GM12878 (cell line): ENCODE measurements around the gene RHBDD1. TPM values are rescaled to one million over a fixed set of nuclear protein-coding genes. Genes with fewer than 3 reads are reported as not detected.

ENCODE experiments used
- ATAC-seq: fragments of 200-7000 bp; cut with Tn5 transposase; 3 replicates; pipeline ENCODE4 v1.9.1; 2020; ENCODE audit warnings: mild to moderate bottlenecking, moderate library complexity
- BruUV-seq: library from RNA; stranded (reverse); fragments of 400-500 nt; replicated peaks from 2 replicates; lab custom pipeline; 2021; lab: Mats Ljungman, UMichigan
- CTCF ChIA-PET: fragments of 300-600 bp; sonication (Branson Sonifier 250); formaldehyde crosslinking; extraction: SDS; loops from one replicate; lab custom pipeline; 2021; ENCODE audit warnings: inconsistent platforms; lab: Yijun Ruan, JAX
- POLR2A ChIA-PET: fragments of 350-600 bp; formaldehyde crosslinking; extraction: SDS; loops from one replicate; lab custom pipeline; 2021; ENCODE audit warnings: inconsistent platforms; lab: Charles Lee
- RAD21 ChIA-PET: fragments of 300-600 bp; sonication (Branson Sonifier 250); formaldehyde crosslinking; loops from one replicate; lab custom pipeline; 2023; ENCODE audit warnings: antibody characterized with exemption; ENCODE audit not compliant: unreplicated experiment; lab: Charles Lee
- SMC1A ChIA-PET: fragments of 300-600 bp; sonication (Branson Sonifier 250); formaldehyde crosslinking; loops from one replicate; lab custom pipeline; 2023; ENCODE audit not compliant: unreplicated experiment, uncharacterized antibody; lab: Charles Lee
- DNase-seq: peaks from one replicate; pipeline ENCODE4 v3.0.0-alpha.2; 2011; ENCODE audit warnings: low read depth, low spot score
- FAIRE-seq: peaks from 3 replicates; lab custom pipeline; 2011; peaks lifted over from hg19 to GRCh38; lab: Jason Lieb, UNC
- H2AFZ ChIP-seq: 2 replicates; pipeline ENCODE4 v1.6.0; 2011; ENCODE audit warnings: low read depth, low read length, control low read depth; ENCODE audit not compliant: control insufficient read depth
- H3K27ac ChIP-seq: 2 replicates; pipeline ENCODE4 v1.5.1; 2011; ENCODE audit warnings: control low read depth; ENCODE audit not compliant: control insufficient read depth, insufficient read depth
- H3K27me3 ChIP-seq, 2 experiments: replicated peaks in 1 of 2; 2 replicates each; pipeline versions ENCODE4 v1.6.0 to v1.6.1; 2011; ENCODE audit warnings: low read length in 1 of 2; ENCODE audit not compliant: control insufficient read depth in 2 of 2, insufficient read depth in 2 of 2
- H3K36me3 ChIP-seq, 2 experiments: 2 replicates each; pipeline ENCODE4 v1.5.1; 2011; ENCODE audit warnings: low read length in 1 of 2; ENCODE audit not compliant: control insufficient read depth in 2 of 2, insufficient read depth in 2 of 2
- H3K4me1 ChIP-seq: 2 replicates; pipeline ENCODE4 v1.6.1; 2011; ENCODE audit warnings: mild to moderate bottlenecking, low read length, moderate library complexity, mixed read lengths; ENCODE audit not compliant: control insufficient read depth, insufficient read depth
- H3K4me2 ChIP-seq: 2 replicates; pipeline ENCODE4 v1.6.0; 2011; ENCODE audit warnings: control low read depth; ENCODE audit not compliant: control insufficient read depth, insufficient read depth
- H3K4me3 ChIP-seq: fragments of 200-600 bp; sonication (generic); 2 replicates; pipeline ENCODE4 v1.5.1; 2016
- H3K79me2 ChIP-seq: 2 replicates; pipeline ENCODE4 v1.6.0; 2011; ENCODE audit warnings: low read length; ENCODE audit not compliant: control insufficient read depth, insufficient read depth
- H3K9ac ChIP-seq: 2 replicates; pipeline ENCODE4 v1.8.0; 2011; ENCODE audit warnings: low read length, control low read depth, mixed read lengths; ENCODE audit not compliant: control insufficient read depth, insufficient read depth
- H3K9me3 ChIP-seq: replicated peaks from 3 replicates; pipeline ENCODE4 v1.5.1; 2011; ENCODE audit warnings: mild to moderate bottlenecking, low read length; ENCODE audit not compliant: control insufficient read depth, insufficient read depth
- H4K20me1 ChIP-seq: 2 replicates; pipeline ENCODE4 v1.6.0; 2011; ENCODE audit not compliant: control insufficient read depth, insufficient read depth
- BMI1 ChIP-seq: fragments of 450-650 bp; IDR thresholded peaks from 2 replicates; pipeline ENCODE4 v1.6.1; 2016; ENCODE audit warnings: mild to moderate bottlenecking, moderate library complexity, borderline replicate concordance
- CTCF ChIP-seq, 3 experiments: IDR thresholded peaks in 2 of 3; conservative IDR thresholded peaks in 1 of 3; 2 replicates each; pipeline ENCODE4 v1.5.1; 2011; ENCODE audit warnings: low read depth in 3 of 3, low read length in 3 of 3, mild to moderate bottlenecking in 3 of 3, control low read depth in 2 of 3, moderate library complexity in 2 of 3, inconsistent platforms in 1 of 3, mixed read lengths in 1 of 3; ENCODE audit not compliant: control insufficient read depth in 2 of 3, insufficient read depth in 1 of 3; ENCODE audit errors: extremely low read depth in 1 of 3
- E2F4 ChIP-seq: IDR thresholded peaks from 2 replicates; pipeline ENCODE4 v1.6.1; 2012; ENCODE audit warnings: low read depth, low read length, improper control_type of control experiment
- EGR1 ChIP-seq, 2 experiments: IDR thresholded peaks; 1 replicate in 1 of 2; 2 replicates in 1 of 2; pipeline ENCODE4 v1.6.1; 2011 to 2012; ENCODE audit warnings: low read depth in 2 of 2, low read length in 2 of 2, borderline replicate concordance in 1 of 2, mild to moderate bottlenecking in 1 of 2, moderate library complexity in 1 of 2
- HDAC6 ChIP-seq: fragments of 200-600 bp; sonication (generic); IDR thresholded peaks from one replicate; pipeline ENCODE4 v1.8.0; 2017; ENCODE audit warnings: antibody characterized with exemption; ENCODE audit not compliant: unreplicated experiment
- IKZF1 ChIP-seq: fragments of 450-650 bp; conservative IDR thresholded peaks from 2 replicates; pipeline ENCODE4 v1.6.1; 2017; ENCODE audit warnings: antibody characterized with exemption, mild to moderate bottlenecking
- MTA3 ChIP-seq: IDR thresholded peaks from 2 replicates; pipeline ENCODE4 v1.6.1; 2012; ENCODE audit warnings: low read length, inconsistent platforms, borderline replicate concordance
- WGBS: methylation state at CpG from one replicate; pipeline ENCODE4 v1.1.6; 2016; ENCODE audit warnings: low lambda C conversion rate; ENCODE audit not compliant: insufficient replicate concordance, insufficient coverage; ENCODE audit errors: missing lambda C conversion rate; 5-methylcytosine and 5-hydroxymethylcytosine counted together
- in situ Hi-C: fragments of 300-500 bp; cut with MboI; formaldehyde crosslinking; loops from 9 replicates; pipeline ENCODE4 v1.14.3; 2018; ENCODE audit warnings: mixed read lengths
- intact Hi-C: fragments of 100-400 bp; cut with micrococcal nuclease; formaldehyde crosslinking; loops from one replicate; pipeline ENCODE4 v1.14.2; 2022; ENCODE audit not compliant: unreplicated experiment
- polyA plus RNA-seq, 11 experiments: library from polyadenylated mRNA; depleted of rRNA in 4 of 11; unstranded in 6 of 11; stranded (reverse) in 5 of 11; fragments of >200 nt; fragmentation: Nextera tagmentation in 4 of 11; fragmentation: Illumina TruSeq in 1 of 11; extraction: Ambion mirVana in 4 of 11; extraction: Trizol in 1 of 11; gene quantifications; 1 replicate in 1 of 11; 2 replicates in 10 of 11; pipeline versions ENCODE4 v1.2.1 to v1.2.3, GENCODE V29; 2011 to 2016; ENCODE audit warnings: inconsistent platforms in 2 of 11, missing spikeins in 2 of 11, low read depth in 1 of 11
- total RNA-seq, 4 experiments: library from RNA; depleted of rRNA in 3 of 4; stranded (reverse); fragments of >200 nt in 3 of 4; fragmentation: Illumina TruSeq in 1 of 4; extraction: Trizol in 1 of 4; gene quantifications; 2 replicates each; pipeline versions ENCODE4 v1.2.1 to v1.2.3, GENCODE V29; 2013 to 2021

RHBDD1 gene
- total and polyA plus RNA-seq, 10 of the 15 experiments (the other 5 are each of a cell fraction or from before 2014, with no cell fraction given): 7.1 to 36.4 (median 14.7) TPM

- BruUV-seq: no TSS peak
- no peaks in the 10 kb centered on the region for H3K9me3 ChIP-seq
- peak; percentile 41 for ATAC-seq
- no peaks in the 10 kb centered on the region for H3K27me3 ChIP-seq
- in situ Hi-C loops (loop anchor here (5.0 kb wide), 2 partner anchors 911 to 1131 kb away; no protein-coding TSS in a partner anchor), intact Hi-C loops (loop anchor here (2.0 kb wide), 1 partner anchor 26 kb away; no protein-coding TSS in a partner anchor)
- SMC1A ChIA-PET: interaction anchor here (0.7 to 1.2 kb wide), 3 partner anchors 9 to 1129 kb away, joined by 3 to 4 read pairs (median 3); no protein-coding TSS in a partner anchor
- H3K4me1 ChIP-seq: peaks cover 8% of the 10 kb centered on the region
- no peak for DNase-seq
- H4K20me1 ChIP-seq: no peaks in the 10 kb centered on the region
- H3K79me2 ChIP-seq: no peaks in the 10 kb centered on the region
- peak overlapping the region; percentile 66 for H2AFZ ChIP-seq
- H3K36me3 ChIP-seq: no peaks in the 10 kb centered on the region
- H3K4me3 ChIP-seq: peak overlapping the region; percentile 93
- peak overlapping the region; percentile 29; the same call in 1 of the 2 replicates for H3K9ac ChIP-seq
- POLR2A ChIA-PET: no interaction called here
- peak overlapping the region; percentile 99 for H3K4me2 ChIP-seq
- CTCF ChIA-PET: interaction anchor here (0.7 to 6.3 kb wide), 7 partner anchors 9 to 909 kb away, joined by 3 to 80 read pairs (median 4); no protein-coding TSS in a partner anchor
- 4% methylated on average over 75 of the region's 80 CpGs for WGBS
- H3K27ac ChIP-seq: no peak overlapping the region
- RAD21 ChIA-PET: interaction anchor here (0.7 to 2.4 kb wide), 6 partner anchors 12 to 1767 kb away, joined by 3 to 12 read pairs (median 4); no protein-coding TSS in a partner anchor
- no peak for FAIRE-seq
- TF ChIP-seq IKZF1: no peak; the same call in 1 of the 2 replicates
- 0 out of 3 replicates have a peak, but pooled peaks of 1 of the 2 experiments have one; percentile 8 for TF ChIP-seq EGR1 (IDR thresholded peaks at IDR 0.05; ENCODE audit: borderline replicate concordance in 1 of 2, low read depth in 2 of 2, low read length in 2 of 2)
- no peak for TF ChIP-seq E2F4
- peak in 2 of 3 experiments; percentile 26 to 27; a peak in 5 of 6 replicates for TF ChIP-seq CTCF (IDR thresholded peaks at IDR 0.05 in 2 of 3, conservative IDR thresholded peaks at IDR 0.05 in 1 of 3; ENCODE audit: control insufficient read depth in 2 of 3, extremely low read depth in 1 of 3, insufficient read depth in 1 of 3, low read depth in 3 of 3, low read length in 3 of 3)
- TF ChIP-seq MTA3: no peak
- TF ChIP-seq HDAC6: peak; percentile 26
- no peak for TF ChIP-seq BMI1
These were observed 37.2 kb upstream of the RHBDD1 start for GRCh38 chr2:226798422-226799210.
